ENCODE data around the gene THBS2.

DNA sequence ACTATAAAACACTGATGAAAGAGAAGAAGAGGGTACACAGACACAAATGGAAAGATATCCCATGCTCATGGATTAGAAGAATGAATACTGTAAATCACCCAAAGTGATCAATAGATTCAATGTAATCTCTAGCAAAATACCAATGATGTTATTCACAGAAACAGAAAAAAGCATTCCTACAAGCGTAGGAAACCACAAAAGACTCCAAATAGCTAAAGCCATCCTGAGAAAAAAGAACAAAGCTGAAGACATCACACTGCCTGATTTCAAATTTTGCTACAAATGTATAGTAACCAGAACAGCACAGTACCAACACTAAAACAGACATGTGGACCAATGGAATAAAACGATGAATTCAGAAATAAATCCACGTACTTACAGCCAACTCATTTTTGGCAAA lies 43.0 kb downstream of the THBS2 start:
- TF ChIP-seq, protein P1, sequence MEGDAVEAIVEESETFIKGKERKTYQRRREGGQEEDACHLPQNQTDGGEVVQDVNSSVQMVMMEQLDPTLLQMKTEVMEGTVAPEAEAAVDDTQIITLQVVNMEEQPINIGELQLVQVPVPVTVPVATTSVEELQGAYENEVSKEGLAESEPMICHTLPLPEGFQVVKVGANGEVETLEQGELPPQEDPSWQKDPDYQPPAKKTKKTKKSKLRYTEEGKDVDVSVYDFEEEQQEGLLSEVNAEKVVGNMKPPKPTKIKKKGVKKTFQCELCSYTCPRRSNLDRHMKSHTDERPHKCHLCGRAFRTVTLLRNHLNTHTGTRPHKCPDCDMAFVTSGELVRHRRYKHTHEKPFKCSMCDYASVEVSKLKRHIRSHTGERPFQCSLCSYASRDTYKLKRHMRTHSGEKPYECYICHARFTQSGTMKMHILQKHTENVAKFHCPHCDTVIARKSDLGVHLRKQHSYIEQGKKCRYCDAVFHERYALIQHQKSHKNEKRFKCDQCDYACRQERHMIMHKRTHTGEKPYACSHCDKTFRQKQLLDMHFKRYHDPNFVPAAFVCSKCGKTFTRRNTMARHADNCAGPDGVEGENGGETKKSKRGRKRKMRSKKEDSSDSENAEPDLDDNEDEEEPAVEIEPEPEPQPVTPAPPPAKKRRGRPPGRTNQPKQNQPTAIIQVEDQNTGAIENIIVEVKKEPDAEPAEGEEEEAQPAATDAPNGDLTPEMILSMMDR (IDR thresholded peaks at IDR 0.05 in 2 of 3, conservative IDR thresholded peaks at IDR 0.05 in 1 of 3; ENCODE audit: borderline replicate concordance in 1 of 3, insufficient read depth in 1 of 3, low read depth in 2 of 3, low read length in 2 of 3) = no peak
- TF ChIP-seq, protein P2, sequence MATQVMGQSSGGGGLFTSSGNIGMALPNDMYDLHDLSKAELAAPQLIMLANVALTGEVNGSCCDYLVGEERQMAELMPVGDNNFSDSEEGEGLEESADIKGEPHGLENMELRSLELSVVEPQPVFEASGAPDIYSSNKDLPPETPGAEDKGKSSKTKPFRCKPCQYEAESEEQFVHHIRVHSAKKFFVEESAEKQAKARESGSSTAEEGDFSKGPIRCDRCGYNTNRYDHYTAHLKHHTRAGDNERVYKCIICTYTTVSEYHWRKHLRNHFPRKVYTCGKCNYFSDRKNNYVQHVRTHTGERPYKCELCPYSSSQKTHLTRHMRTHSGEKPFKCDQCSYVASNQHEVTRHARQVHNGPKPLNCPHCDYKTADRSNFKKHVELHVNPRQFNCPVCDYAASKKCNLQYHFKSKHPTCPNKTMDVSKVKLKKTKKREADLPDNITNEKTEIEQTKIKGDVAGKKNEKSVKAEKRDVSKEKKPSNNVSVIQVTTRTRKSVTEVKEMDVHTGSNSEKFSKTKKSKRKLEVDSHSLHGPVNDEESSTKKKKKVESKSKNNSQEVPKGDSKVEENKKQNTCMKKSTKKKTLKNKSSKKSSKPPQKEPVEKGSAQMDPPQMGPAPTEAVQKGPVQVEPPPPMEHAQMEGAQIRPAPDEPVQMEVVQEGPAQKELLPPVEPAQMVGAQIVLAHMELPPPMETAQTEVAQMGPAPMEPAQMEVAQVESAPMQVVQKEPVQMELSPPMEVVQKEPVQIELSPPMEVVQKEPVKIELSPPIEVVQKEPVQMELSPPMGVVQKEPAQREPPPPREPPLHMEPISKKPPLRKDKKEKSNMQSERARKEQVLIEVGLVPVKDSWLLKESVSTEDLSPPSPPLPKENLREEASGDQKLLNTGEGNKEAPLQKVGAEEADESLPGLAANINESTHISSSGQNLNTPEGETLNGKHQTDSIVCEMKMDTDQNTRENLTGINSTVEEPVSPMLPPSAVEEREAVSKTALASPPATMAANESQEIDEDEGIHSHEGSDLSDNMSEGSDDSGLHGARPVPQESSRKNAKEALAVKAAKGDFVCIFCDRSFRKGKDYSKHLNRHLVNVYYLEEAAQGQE (IDR thresholded peaks at IDR 0.05; ENCODE audit: low read depth) = no peak
- TF ChIP-seq POLR2A (IDR thresholded peaks at IDR 0.05; ENCODE audit: borderline replicate concordance, extremely low read depth, insufficient read depth, insufficient read length) (no peak), SP1 (IDR thresholded peaks at IDR 0.05; ENCODE audit: low read depth) (no peak), JUND (IDR thresholded peaks at IDR 0.05) (no peak), YY1 (IDR thresholded peaks at IDR 0.05; ENCODE audit: extremely low read depth, insufficient replicate concordance, low read depth, low read length) (no peak), SRF (IDR thresholded peaks at IDR 0.05; ENCODE audit: low read depth) (no peak), POLR2AphosphoS5 (IDR thresholded peaks at IDR 0.05; ENCODE audit: low read depth, low read length) (no peak), RAD21 (IDR thresholded peaks at IDR 0.05; ENCODE audit: low read depth) (no peak)
- TF ChIP-seq, protein P3, sequence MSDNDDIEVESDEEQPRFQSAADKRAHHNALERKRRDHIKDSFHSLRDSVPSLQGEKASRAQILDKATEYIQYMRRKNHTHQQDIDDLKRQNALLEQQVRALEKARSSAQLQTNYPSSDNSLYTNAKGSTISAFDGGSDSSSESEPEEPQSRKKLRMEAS (IDR thresholded peaks at IDR 0.05) = no peak
- TF ChIP-seq, protein P4, sequence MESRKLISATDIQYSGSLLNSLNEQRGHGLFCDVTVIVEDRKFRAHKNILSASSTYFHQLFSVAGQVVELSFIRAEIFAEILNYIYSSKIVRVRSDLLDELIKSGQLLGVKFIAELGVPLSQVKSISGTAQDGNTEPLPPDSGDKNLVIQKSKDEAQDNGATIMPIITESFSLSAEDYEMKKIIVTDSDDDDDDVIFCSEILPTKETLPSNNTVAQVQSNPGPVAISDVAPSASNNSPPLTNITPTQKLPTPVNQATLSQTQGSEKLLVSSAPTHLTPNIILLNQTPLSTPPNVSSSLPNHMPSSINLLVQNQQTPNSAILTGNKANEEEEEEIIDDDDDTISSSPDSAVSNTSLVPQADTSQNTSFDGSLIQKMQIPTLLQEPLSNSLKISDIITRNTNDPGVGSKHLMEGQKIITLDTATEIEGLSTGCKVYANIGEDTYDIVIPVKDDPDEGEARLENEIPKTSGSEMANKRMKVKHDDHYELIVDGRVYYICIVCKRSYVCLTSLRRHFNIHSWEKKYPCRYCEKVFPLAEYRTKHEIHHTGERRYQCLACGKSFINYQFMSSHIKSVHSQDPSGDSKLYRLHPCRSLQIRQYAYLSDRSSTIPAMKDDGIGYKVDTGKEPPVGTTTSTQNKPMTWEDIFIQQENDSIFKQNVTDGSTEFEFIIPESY (IDR thresholded peaks at IDR 0.05; ENCODE audit: extremely low read depth, insufficient replicate concordance, low read length) = no peak

Data from HCT116 (cell line).